ENCODE data around the gene SHC1.

The SHC1 gene

DNA sequence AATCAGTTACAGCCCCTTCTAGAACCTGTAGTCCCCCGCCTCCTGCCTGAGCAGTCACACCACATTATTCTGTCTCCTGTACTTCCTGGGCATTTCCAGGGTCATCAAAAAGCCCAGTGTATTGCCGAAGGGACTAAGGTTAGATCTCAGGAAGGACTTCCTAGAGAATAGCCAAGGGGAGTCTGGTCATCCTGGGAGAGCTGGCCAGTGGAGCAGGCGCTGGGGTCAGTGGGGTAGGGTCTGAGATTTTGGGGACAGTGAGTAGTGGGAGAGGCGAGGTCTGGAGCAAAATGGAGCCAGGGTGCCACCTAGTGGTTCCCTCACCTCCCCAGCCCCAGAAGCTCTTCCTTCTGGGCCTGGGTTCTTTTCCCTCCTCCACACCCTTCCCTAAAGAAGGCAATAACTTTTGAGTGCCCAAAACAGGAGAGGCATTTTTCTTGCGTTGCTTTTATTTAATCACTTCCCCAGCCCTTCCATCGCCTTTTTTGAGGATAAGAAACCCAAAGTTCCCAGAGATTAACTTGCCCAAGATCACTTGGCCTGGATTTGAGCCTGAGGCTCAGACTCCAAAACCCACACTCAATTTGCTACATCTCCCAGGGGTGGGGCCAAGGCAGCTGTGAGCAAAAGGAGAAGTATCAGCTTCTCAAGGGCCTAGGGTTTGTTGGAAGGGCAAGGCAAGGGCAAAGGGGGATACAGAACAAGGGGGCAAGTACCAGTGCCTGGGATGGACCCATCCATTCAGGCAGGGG, 26.7 kb downstream of the SHC1 start:
- TF ChIP-seq, protein P1, sequence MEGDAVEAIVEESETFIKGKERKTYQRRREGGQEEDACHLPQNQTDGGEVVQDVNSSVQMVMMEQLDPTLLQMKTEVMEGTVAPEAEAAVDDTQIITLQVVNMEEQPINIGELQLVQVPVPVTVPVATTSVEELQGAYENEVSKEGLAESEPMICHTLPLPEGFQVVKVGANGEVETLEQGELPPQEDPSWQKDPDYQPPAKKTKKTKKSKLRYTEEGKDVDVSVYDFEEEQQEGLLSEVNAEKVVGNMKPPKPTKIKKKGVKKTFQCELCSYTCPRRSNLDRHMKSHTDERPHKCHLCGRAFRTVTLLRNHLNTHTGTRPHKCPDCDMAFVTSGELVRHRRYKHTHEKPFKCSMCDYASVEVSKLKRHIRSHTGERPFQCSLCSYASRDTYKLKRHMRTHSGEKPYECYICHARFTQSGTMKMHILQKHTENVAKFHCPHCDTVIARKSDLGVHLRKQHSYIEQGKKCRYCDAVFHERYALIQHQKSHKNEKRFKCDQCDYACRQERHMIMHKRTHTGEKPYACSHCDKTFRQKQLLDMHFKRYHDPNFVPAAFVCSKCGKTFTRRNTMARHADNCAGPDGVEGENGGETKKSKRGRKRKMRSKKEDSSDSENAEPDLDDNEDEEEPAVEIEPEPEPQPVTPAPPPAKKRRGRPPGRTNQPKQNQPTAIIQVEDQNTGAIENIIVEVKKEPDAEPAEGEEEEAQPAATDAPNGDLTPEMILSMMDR (conservative IDR thresholded peaks at IDR 0.05; ENCODE audit: low read length), result peak; percentile 78
- peak; percentile 18 for DNase-seq (ENCODE audit: low read depth)
- H3K4me3 ChIP-seq (ENCODE audit: low read length), result no peak overlapping the region

- peak; percentile 44 for DNase-seq (ENCODE audit: low read depth)
- H3K4me3 ChIP-seq (ENCODE audit: low read length), result no peak overlapping the region
- TF ChIP-seq, protein P1 (conservative IDR thresholded peaks at IDR 0.05; ENCODE audit: low read length), result no peak
Measured at GRCh38 chr1:154941333-154942013, 29.1 kb downstream of the SHC1 start.

DNA sequence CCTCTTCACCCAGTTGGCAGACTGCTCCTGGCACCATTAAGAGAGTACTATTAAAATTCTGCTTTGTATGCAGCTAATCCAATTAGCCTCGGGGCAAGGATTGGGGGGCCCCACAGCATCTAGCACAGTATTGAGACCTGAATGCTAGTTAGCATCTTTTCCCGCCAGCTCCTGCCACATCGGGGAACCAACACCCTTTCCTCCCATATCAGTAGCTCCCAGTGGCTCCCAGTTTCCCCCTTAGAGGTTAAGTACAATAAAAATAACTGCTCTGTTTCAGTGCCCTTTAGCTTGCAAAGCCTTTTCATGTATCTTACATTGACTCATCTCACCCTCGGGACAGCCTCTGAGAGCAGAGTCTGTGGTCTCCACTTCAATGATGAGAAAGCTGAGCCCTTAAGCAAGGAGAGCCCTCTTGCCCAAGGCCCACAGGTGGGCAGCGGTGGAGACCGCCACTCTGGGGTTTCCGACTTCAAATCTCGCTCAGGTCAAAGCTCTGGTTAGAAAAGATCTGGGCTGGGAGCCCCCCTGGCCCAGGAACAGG, 29.8 kb downstream of the SHC1 start:
- TF ChIP-seq, protein P1 (conservative IDR thresholded peaks at IDR 0.05; ENCODE audit: low read length), result no peak
- H3K4me3 ChIP-seq (ENCODE audit: low read length), result no peak overlapping the region
- no peak for DNase-seq (ENCODE audit: low read depth)

DNA sequence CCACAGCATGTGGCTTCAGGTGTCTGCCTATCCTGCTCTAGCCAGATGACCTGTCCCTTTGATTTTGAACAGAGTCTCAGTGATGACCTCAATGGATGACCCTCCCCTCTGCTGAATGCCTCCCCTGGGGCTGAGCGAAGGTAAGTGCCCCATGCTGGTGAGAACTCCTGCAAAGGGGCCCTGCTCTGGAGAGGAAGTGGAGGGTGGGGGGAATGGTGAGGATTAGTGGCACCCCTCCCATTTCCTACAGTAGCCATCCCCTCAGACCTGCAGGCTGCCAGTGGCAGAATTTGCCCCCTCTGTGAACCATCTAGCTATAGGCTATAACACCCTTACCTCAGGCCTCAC, 30.4 kb downstream of the SHC1 start:
- TF ChIP-seq, protein P1 (conservative IDR thresholded peaks at IDR 0.05; ENCODE audit: low read length), result no peak
- no peak for DNase-seq (ENCODE audit: low read depth)
- H3K4me3 ChIP-seq (ENCODE audit: low read length), result no peak overlapping the region

DNA sequence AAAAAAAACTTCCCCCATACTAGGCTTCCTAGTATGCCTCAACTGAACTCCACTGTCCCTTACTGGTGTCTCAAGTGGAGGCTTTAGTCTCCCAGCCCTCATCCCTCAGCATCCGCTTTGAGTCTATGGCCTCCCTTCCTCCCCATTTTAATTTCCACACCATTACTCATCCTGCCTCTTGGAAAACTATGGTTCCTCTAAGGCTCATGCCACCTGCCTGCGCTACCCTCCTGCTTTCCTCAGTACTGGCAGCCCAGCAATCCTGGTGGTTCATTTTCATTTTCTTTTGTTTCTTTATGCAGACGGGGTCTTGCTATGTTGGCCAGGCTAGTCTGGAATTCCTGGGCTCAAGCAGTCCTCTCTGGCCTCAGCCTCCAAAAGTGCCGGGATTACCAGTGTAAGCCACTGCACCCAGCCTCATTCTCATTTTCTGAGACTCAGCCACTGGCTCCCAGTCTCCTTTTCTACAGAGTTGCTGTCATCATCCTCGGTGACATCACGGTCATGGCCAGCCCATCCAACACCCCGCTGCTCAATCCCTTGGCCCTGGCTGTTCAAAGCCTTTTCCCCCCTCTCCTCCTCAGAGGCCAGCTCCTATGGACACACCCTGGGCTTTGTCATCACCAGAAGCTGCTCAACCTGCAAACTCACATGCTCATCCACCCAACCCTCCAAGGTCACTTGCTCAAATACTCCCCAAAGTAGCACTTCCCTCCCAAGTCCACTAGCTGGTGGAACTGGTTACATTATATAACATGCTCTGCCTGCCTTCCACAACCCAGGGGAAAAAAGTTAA, 31.7 kb downstream of the SHC1 start:
- TF ChIP-seq, protein P1 (conservative IDR thresholded peaks at IDR 0.05; ENCODE audit: low read length), result no peak
- no peak for DNase-seq (ENCODE audit: low read depth)
- no peak overlapping the region for H3K4me3 ChIP-seq (ENCODE audit: low read length)

GRCh38 chr1:154937988-154938386, 32.6 kb downstream of the SHC1 start:
- H3K4me3 ChIP-seq (ENCODE audit: low read length), result peak overlapping the region; percentile 99
- TF ChIP-seq, protein P1 (conservative IDR thresholded peaks at IDR 0.05; ENCODE audit: low read length), result no peak
- DNase-seq (ENCODE audit: low read depth), result no peak

All from AG10803 (cell line).